ENCODE results near the gene ZSCAN2.
"Not testable (repeated sequence)": the region's sequence is repeated elsewhere in the genome, so short reads cannot be mapped to it uniquely, and the experiment has no call there.

ZSCAN2 gene

GRCh38 chr15:84600687-84601554 is at the start of gene ZSCAN2:
Gene ZSCAN2 (plus strand): TSS chr15:84601009. CDS start chr15:84603928, 2,919 bp downstream.
- peak; percentile 91 to 93 for DNase-seq (ENCODE audit: low read depth in 2 of 2)

DNA sequence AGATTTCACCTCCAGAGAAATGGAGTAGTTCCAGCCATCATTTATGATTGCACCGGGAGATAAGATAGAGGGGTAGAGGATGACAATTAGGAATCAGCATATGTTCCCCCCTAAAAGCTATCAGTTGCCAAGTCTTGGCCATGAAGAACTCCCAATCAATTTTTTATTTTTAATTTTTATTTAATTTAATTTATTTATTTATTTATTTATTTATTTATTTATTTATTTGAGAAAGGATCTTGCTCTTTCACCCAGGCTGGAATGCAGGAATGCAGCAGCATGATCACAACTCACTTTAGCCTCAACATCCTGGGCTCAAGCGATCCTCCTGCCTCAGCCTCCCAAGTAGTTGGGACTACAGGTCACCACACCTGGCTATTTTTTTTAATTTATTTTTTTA is 49.2 kb upstream of the ZSCAN2 start:
- not testable (repeated sequence) for DNase-seq (ENCODE audit: low read depth in 2 of 2)

DNA sequence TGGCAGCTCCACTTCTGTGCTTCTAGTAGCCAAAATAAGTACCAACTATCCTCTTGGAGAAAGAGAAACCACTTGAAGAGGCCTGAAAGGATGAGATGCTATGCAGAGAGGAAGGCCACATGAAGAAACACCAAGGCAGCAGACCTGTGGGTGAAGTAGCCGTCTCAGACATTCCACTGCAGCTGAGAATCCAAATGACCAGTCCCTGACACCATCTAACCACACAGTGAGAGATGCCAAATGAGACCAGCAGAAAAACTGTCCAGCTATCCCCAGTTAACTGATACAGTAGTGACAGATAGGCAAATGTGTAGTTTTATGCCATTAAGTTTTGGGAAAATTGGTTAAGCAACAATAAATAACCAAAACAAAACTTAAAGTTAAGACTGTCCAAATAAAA is 47.9 kb upstream of the ZSCAN2 start:
- no peak for DNase-seq (ENCODE audit: low read depth in 2 of 2)

DNA sequence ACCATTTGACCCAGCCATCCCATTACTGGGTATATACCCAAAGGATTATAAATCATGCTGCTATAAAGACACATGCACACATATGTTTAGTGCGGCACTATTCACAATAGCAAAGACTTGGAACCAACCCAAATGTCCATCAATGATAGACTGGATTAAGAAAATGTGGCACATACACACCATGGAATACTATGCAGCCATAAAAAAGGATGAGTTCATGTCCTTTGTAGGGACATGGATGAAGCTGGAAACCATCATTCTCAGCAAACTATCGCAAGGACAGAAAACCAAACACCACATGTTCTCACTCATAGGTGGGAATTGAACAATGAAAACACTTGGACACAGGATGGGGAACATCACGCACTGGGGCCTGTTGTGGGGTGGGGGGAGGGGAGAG is 44.1 kb upstream of the ZSCAN2 start:
- not testable (repeated sequence) for DNase-seq (ENCODE audit: low read depth in 2 of 2)

DNA sequence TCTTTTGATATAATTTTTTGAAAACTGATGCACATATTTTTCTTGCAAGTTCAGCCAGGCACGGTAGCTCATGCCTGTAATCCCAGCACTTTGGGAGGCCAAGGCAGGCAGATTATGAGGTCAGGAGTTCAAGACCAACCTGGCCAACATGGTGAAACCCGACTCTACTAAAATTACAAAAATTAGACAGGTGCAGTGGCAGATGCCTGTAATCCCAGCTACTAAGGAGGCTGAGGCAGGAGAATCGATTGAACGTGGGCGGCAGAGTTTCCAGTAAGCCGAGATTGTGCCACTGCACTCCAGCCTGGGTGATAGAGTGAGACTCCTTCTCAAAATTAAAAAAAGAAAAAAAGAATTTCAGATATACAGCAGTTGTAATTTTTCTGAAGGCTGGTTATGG is 32.8 kb upstream of the ZSCAN2 start:
- DNase-seq (ENCODE audit: low read depth in 2 of 2): not testable (repeated sequence)

DNA sequence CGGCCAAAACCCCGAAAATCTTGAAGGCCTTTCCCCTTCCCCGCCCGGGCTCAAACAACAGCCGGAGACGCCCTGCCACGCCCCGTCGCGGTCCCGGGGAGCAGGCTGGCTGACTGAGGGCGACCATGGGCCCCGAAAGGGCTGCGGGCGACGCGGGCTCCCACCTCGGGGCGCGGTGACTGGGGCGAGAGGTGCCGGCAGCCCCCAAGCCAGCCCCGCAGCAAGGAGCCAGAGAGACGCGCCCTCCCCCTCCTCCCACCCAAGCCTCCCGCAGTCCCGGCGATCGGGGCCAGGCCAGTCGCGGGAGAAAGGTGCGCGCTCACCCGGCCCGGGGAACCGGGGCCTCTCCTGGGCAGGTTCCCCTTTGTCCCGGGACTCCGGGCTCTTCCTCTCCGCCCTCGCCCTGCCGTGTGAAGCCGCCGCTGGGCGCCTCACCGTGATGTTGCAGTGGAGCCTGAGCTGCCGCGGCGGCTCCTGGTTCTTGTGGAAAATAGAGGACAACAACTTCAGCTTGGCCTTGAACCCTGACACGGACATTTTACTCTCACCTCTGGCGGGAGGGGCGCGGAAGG is 30.6 kb upstream of the ZSCAN2 start:
- peak; percentile 17 to 20 for DNase-seq (ENCODE audit: low read depth in 2 of 2)

GRCh38 chr15:84572231-84572630 is 28.6 kb upstream of the ZSCAN2 start:
- DNase-seq (ENCODE audit: low read depth in 2 of 2): no peak

DNA sequence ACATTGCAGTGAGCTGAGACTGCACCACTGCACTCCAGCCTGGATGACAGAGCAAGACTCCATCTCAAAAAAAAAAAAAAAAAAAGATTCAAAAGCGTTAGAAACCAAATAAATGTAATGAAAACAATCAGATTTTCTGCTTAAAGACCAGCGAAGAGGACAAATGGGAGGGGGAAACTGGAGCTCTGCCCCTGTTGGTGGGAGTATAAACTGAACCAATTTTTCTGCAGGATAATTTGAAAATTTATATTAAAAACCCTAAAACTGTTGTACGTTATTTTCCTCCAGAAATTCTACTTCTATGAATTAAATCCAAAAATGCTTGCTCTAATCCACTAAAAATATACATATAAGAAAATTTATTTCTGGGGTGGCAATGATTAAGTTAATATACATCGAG is 25.3 kb upstream of the ZSCAN2 start:
- no peak for DNase-seq (ENCODE audit: low read depth in 2 of 2)

GRCh38 chr15:84577891-84578290 is 22.9 kb upstream of the ZSCAN2 start:
- not testable (repeated sequence) for DNase-seq (ENCODE audit: low read depth in 2 of 2)

DNA sequence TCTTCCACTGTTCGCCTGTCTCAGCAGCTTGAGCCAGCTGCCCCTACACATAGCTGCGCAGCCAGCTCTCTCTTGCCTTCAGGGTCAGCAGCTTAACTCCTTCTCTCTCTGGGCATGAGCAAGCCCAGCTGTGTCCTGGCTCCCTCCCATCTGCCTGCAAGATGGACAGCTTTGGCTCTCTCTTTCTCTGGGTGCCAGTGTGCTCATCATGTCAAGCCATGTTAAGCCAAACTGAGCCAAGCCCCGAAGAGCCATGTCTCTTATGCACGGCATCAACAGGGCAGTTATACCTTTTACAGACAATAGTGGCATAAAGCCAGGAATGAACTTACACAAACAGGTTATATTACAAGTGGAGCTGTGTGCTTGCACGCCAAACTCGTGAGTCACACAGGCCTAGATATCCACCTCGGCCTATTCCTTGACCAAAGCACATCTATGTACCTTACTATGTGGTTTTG is 21.5 kb upstream of the ZSCAN2 start:
- DNase-seq (ENCODE audit: low read depth in 2 of 2): not testable (repeated sequence)

- not testable (repeated sequence) for DNase-seq (ENCODE audit: low read depth in 2 of 2)
Measured at GRCh38 chr15:84581676-84582428, 19.0 kb upstream of the ZSCAN2 start.

- DNase-seq (ENCODE audit: low read depth in 2 of 2): no peak
Measured at GRCh38 chr15:84582583-84583157, 18.1 kb upstream of the ZSCAN2 start.

DNA sequence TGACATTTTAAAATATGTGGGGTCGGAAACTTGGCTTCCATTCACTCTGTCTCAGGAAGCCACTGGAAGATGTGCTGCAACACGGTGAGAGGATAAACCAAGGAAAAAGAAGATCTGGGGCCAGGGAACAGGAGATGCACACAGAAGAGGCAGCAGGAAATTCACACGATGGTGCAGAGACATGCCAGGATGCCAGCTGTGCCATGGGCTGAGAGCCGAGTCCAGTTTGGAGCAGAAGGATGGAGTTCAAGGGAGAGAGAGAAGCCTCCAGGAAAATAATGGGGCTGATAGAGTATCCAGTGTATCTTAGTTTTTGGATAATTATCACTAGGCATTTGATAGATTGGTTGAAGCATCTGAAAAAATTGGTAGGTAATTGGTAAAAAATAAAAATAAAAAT is 16.9 kb upstream of the ZSCAN2 start:
- DNase-seq (ENCODE audit: low read depth in 2 of 2): not testable (repeated sequence)

DNA sequence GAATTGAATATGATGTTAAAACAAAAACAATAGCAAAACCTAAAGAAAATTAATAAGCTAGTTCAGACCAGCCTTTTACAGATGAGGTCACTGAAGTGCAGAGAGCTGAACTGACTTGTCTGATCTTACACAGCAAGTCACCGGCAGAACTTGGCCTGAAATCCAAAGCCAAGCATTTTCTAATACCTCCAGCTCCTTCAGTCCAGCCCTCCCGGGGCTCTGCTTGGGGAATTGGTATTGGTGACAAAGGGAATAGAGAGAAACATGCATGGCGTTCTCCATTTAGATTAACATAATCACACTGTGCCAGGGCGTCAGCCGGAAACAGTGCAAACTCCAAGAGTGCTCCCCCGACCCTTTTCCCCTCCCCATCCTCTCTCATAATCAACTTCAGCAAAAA is 14.1 kb upstream of the ZSCAN2 start:
- DNase-seq (ENCODE audit: low read depth in 2 of 2): no peak

- DNase-seq (ENCODE audit: low read depth in 2 of 2): peak; percentile 71 to 74
Measured at GRCh38 chr15:84588053-84588874, 12.5 kb upstream of the ZSCAN2 start.

- DNase-seq (ENCODE audit: low read depth in 2 of 2): no peak
Measured at GRCh38 chr15:84590406-84590805, 10.4 kb upstream of the ZSCAN2 start.

DNA sequence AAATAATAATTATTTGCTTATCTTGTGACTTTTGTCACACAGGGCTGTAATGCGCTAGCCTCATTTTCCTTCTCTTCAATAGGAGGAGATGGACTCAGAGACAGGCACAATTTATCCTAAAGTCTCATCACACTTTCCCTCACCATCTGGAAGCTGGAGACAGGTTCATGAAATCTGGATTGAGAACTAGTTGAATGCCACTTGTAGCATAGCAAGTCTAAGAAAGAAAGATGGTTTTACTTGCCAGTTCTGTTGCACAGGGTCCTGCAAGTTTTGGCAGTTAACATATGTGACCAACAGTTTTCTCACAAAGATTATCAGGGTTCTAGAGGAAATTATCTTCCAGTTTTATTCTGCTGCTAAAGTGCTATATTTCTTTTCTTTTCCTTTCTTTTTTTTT is 9.0 kb upstream of the ZSCAN2 start:
- no peak for DNase-seq (ENCODE audit: low read depth in 2 of 2)

GRCh38 chr15:84594617-84595290 is 6.1 kb upstream of the ZSCAN2 start:
- no peak for DNase-seq (ENCODE audit: low read depth in 2 of 2)

DNA sequence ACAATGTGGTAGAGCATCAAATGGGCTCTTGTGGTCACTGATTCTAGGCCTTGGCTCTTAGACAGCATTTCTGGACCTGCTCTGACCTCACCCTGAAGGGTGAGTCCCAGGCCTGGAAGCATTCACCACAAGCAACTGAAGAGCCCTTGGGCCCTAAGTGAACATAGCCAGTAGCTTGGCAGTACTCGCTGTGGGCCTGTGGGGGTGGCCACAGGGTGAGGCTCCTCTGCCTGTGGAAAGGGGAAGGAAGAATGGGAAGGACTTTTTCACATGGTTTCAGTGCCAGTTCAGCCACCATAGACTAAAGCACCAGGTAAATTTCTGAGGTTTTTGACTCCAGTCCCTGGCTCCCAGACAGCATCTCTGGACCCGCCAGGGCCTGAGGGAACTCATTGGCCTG is 5.1 kb upstream of the ZSCAN2 start:
- DNase-seq (ENCODE audit: low read depth in 2 of 2): no peak

DNA sequence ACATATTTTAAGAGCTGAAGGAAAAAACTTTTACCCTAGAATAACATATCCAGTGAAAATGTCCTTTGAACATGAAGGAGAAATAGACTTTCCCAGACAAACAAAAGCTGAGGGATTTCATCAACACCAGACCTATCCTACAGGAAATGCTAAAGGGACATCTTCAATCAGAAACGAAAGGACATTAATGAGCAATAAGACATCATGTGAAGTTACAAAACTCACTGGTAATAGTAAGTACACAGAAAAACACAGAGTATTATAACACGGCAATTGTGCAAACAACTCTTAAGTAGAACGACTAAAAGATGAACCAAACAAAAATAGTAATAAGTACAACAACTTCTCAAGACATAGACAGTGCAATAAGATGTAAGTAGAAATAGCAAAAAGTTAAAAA is 3.5 kb upstream of the ZSCAN2 start:
- DNase-seq (ENCODE audit: low read depth in 2 of 2): no peak

DNA sequence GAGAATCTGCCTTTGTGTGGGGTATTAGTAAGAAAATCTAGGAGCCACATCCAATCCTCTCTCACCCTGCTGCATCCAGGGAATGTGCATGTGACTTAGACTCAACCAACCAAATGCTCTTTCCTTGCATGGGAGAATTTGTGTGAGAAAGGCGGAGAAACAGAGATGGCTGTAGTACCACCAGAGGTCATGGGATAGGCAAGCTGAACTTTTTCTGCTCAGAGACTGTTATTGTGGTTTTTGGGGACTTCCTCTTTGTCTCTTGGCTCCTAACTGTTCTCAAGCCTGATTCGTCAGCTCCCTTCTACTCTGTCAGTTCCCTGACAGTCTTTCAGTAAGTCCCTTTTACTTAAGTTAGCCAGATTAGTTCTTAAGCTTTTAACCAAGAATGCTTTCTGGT is 2.6 kb upstream of the ZSCAN2 start:
- no peak for DNase-seq (ENCODE audit: low read depth in 2 of 2)

All from stimulated activated CD8-positive, alpha-beta memory T cell treated with anti-CD3 and anti-CD28 coated beads, Interleukin-15, amount 100 ng/mL, for 48 hours (primary cell).